Measurements from ENCODE around the gene GPALPP1.

DNA sequence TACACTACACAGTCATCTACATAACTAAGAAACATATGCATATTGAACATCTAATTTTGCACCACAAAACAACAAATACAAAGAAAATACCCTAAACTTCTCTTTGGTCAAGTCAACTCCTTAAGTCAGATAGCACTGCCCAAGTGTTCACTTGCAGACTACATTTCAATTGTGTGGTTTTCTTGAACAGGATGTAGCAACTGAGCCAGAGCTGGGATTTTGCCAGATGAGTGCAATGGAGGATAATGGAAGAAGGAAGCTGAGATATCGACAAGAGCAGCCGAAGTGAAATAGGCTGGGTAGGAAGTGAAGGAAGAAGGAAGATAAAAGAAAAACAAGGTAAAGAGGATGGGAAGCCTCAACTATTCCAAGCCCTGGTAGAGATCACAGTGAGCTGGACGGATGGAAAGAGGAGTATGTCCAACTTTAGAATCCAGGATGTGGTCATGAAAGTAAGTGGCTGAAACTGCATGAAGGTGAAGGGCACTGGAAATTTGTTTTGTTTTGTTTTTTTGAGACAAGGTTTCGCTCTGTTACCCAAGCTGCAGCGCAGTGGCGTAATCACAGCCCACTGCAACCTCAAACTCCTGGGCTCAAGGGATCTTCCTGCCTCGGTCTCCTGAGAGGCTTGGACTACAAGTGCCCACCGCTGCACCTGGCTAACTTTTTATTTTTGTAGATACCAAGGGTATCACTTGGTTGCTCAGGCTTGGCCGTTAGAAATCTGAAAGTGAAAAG lies 15.1 kb upstream of the GPALPP1 start:
- TF ChIP-seq POLR2A (IDR thresholded peaks at IDR 0.05) (no peak), EP300 (IDR thresholded peaks at IDR 0.05) (no peak), POLR2AphosphoS5 (IDR thresholded peaks at IDR 0.05) (peak in 1 of 3 donors; percentile 7)
- TF ChIP-seq, protein P1, sequence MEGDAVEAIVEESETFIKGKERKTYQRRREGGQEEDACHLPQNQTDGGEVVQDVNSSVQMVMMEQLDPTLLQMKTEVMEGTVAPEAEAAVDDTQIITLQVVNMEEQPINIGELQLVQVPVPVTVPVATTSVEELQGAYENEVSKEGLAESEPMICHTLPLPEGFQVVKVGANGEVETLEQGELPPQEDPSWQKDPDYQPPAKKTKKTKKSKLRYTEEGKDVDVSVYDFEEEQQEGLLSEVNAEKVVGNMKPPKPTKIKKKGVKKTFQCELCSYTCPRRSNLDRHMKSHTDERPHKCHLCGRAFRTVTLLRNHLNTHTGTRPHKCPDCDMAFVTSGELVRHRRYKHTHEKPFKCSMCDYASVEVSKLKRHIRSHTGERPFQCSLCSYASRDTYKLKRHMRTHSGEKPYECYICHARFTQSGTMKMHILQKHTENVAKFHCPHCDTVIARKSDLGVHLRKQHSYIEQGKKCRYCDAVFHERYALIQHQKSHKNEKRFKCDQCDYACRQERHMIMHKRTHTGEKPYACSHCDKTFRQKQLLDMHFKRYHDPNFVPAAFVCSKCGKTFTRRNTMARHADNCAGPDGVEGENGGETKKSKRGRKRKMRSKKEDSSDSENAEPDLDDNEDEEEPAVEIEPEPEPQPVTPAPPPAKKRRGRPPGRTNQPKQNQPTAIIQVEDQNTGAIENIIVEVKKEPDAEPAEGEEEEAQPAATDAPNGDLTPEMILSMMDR (IDR thresholded peaks at IDR 0.05): no peak

Data from stomach (tissue), 4 donors.